ELF-1 (cell line): Measurements from ENCODE around the gene HJURP.

Source experiments
- DNase-seq: peaks from one replicate; pipeline ENCODE4 v3.0.0-alpha.2; 2016; ENCODE audit warnings: low read depth, low spot score

Gene HJURP

DNA sequence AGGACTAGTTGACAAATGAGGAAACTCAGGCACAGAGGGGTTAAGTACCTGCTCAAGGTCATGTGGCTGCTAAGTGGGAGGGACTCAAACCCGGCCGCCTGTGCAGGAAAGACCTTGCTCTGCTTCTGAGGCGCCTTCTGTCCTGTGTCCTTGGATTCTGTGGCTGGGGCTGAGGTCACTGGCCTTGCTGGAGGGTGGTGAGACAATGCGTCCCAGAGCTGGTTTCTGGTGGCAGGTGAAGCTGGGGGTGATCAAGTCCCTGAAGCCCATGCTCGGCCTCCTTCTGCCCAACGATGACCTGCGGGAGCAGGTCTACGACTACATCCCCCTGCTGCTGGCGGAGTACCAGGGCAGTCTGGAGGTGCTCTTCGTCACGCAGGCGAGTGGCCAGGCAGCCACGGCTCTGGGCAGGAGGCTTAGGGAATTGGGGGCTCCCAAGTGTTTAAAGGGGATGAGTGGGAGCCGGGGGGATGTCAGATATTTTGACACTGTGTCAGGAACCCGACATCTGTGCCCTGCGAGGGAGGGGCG is 60.1 kb downstream of the HJURP start:
- no peak for DNase-seq

DNA sequence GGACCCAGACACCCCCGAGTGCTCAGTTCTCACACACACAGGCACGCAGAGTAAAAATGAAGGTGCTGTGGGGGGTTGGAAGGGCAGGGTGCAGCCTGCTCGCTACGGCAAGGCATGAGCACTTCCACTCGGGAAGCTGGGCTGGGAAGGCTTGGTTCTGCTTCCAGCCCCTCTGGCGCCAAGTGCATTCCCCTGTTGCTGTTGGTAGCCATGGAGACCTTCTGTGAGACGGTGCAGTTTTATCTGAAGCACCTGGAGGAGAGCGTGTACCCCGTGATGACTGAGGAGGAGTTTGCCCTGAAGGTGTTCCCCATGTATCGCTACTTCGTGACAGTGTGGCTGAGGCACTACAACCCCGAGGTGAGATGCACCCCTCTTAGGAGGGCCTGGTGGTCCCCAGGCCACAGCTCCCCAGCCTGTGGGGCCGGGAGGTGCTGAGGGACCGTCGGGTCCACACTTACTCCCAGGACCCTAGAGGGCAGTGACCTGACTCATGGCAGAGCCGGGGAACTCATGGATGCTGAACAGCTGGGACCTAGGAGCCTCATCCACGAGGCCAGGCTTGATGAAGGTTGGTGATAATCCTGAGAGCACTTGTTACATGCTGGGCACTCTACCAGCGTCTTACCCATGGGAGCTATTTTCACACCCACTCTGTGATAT is 60.7 kb downstream of the HJURP start:
- DNase-seq = no peak

DNA sequence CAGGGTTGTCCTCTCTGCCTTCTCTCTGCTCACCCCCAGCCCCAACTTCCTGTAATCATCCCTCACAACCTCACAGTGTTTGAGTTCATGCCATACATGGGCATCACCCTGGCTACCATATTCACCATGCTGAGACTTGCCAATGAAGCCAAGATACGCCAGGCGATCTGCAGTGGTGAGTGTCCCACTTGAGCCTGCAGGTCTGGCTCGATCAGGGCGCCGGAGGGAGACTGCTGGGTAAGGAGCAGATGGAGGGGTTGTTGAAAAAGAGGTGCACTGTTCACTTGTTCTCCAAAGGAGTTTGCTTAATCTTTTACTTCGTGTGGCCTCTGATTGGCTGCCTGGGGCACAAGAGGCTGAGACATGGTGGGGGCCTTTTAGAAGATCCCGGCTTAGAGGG is 61.6 kb downstream of the HJURP start:
- no peak for DNase-seq

DNA sequence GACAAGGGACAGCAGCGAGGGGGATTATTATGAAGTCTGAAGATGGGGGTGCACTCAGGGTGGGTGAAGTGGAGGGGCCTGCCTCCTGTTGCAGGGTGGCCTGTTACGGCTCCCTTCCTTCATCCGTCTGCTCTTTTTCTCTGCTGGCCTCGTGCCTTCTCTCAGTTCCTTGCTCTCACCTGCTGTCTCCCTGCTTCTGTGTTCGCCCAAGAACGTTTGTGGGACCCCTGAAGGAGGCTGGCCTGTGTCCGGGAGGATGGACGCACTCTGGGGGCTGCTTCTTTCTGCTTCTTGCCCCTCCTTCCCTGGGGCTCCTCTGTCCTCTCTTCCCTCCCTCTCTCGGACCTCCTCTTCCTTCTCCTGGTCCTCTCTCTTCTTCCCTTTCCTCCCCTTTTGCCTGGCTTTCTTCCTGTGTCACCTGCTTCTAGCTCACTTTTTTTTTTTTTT is 62.4 kb downstream of the HJURP start:
- DNase-seq = no peak

DNA sequence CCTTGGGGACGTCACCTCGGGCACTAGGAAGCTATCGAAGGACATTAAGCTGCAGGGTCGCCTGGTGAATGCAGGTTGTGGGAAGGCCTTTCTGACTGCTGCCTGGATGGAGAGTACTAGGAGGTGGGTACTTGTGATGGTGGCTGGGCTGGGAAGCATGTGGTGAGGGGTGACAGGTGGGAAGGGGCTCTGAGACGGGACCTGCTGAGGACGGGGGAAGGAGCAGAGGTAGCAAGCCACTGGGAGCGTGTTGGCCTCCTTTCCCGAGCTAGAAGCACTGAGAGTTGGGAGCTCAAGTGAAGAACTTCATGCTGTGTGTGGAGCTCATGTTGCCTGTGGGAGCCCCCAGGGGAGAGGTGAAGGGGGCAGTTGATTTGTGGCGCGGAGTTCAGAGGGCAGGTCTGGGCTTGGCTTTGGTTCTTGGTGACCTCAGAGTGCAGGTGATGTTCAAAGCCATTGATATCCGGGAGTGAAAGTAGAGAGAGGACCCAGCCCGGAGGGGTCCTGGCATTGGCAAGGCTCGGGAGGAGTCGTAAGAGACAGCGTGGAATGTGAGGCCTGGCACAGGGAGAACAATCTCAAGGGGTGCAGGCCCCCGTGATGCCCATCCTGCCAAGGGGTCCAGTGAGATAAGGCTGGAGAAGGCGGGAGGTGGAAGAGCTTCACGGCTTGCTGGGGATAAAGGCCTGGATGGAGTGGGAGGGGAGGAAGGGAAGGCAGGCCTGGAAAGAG is 63.0 kb downstream of the HJURP start:
- DNase-seq = no peak

DNA sequence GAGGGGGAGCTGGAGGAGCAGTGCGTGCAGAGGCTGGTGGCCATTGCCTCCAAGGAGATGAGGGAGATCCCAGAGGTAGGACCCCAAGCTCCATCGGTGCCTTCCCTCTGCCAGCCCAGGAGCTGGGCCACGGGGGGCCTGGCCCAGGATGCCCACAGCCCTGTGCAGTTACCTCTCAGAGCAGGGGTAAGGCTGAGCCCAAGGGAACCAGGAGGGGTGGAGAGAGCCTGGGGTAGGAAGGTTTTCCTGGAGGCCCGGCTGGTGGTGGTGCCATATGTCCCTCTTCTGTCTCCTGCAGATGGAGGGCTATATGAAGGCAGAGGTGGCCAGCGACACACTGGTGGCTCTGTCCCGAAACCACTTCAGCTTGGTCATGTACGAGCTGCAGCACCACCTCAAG is 64.8 kb downstream of the HJURP start:
- no peak for DNase-seq
